B cell (primary cell): ENCODE measurements around the gene KIAA1328. TPM values are rescaled to one million over a fixed set of nuclear protein-coding genes. Genes with fewer than 3 reads are reported as not detected.

Experiments used
- ATAC-seq: fragments of 200-7000 bp; cut with Tn5 transposase; one replicate; pipeline ENCODE4 v1.10.0; 2021; ENCODE audit warnings: low read depth, mild to moderate bottlenecking, moderate number of reproducible peaks, moderate library complexity
- CTCF ChIA-PET: fragments of 350-600 bp; sonication (Branson Sonifier 250); formaldehyde crosslinking; loops from one replicate; lab custom pipeline; 2021; ENCODE audit warnings: antibody characterized with exemption, inconsistent platforms; lab: Charles Lee
- POLR2A ChIA-PET: fragments of 350-600 bp; sonication (Branson Sonifier 250); formaldehyde crosslinking; loops from one replicate; lab custom pipeline; 2021; ENCODE audit warnings: antibody characterized with exemption; lab: Charles Lee
- DNase-seq: peaks from one replicate; pipeline ENCODE4 v3.0.0; 2013
- H2AFZ ChIP-seq: 2 replicates; pipeline ENCODE4 v1.6.1; 2012; ENCODE audit warnings: mild to moderate bottlenecking, low read depth, low read length; ENCODE audit not compliant: insufficient read depth, poor library complexity, severe bottlenecking
- H3K27ac ChIP-seq, 2 donors: 1 replicate in 1 of 2; 2 replicates in 1 of 2; pipeline ENCODE4 v1.5.1; 2012 to 2013; ENCODE audit warnings: low read length in 2 of 2, mild to moderate bottlenecking in 2 of 2, moderate library complexity in 1 of 2
- H3K27me3 ChIP-seq, 4 experiments: fragments of 200-600 bp in 1 of 4; sonication (generic) in 1 of 4; replicated peaks in 1 of 4; 1 replicate in 2 of 4; 2 replicates in 2 of 4; pipeline versions ENCODE4 v1.6.1 to v1.7.0; 2013 to 2016; ENCODE audit warnings: low read length in 3 of 4, mild to moderate bottlenecking in 2 of 4, mixed read lengths in 1 of 4, moderate library complexity in 1 of 4; ENCODE audit not compliant: insufficient read depth in 4 of 4, control insufficient read depth in 3 of 4; ENCODE audit errors: control extremely low read depth in 1 of 4
- H3K36me3 ChIP-seq, 2 experiments: replicated peaks in 1 of 2; 1 replicate in 1 of 2; 2 replicates in 1 of 2; pipeline versions ENCODE4 v1.6.1 to v1.7.1; 2013; ENCODE audit warnings: low read length in 1 of 2; ENCODE audit not compliant: insufficient read depth in 2 of 2, control insufficient read depth in 1 of 2; ENCODE audit errors: control extremely low read depth in 1 of 2, extremely low read depth in 1 of 2
- H3K4me1 ChIP-seq, 2 donors: fragments of 200-600 bp in 1 of 2; sonication (generic) in 1 of 2; 1 replicate in 1 of 2; 2 replicates in 1 of 2; pipeline versions ENCODE4 v1.5.1 to v1.6.1; 2013 to 2017; ENCODE audit warnings: low read length in 2 of 2; ENCODE audit not compliant: control insufficient read depth in 2 of 2, insufficient read depth in 2 of 2
- H3K4me2 ChIP-seq: replicated peaks from 2 replicates; pipeline ENCODE3; 2012; ENCODE audit warnings: mild to moderate bottlenecking, low read depth, low read length; ENCODE audit not compliant: poor library complexity, severe bottlenecking
- H3K4me3 ChIP-seq, 5 experiments: fragments of 200-600 bp in 1 of 5; sonication (generic) in 1 of 5; 1 replicate in 3 of 5; 2 replicates in 2 of 5; pipeline versions ENCODE4 v1.5.1 to v1.7.0; 2011 to 2016; ENCODE audit warnings: low read length in 4 of 5, mild to moderate bottlenecking in 4 of 5, low read depth in 2 of 5, control low read depth in 1 of 5, moderate library complexity in 1 of 5; ENCODE audit not compliant: insufficient read depth in 1 of 5; ENCODE audit errors: control extremely low read depth in 1 of 5, extremely low read depth in 1 of 5
- H3K79me2 ChIP-seq: fragments of 200-600 bp; sonication (generic); one replicate; pipeline ENCODE4 v1.6.0; 2016; ENCODE audit warnings: low read length; ENCODE audit not compliant: control insufficient read depth, insufficient read depth
- H3K9ac ChIP-seq: fragments of 200-600 bp; sonication (generic); 2 replicates; pipeline ENCODE4 v1.6.1; 2017; ENCODE audit warnings: mild to moderate bottlenecking, low read length, moderate library complexity
- H3K9me3 ChIP-seq, 3 donors: one replicate each; pipeline versions ENCODE4 v1.6.1 to v1.7.1; 2013; ENCODE audit warnings: low read length in 2 of 3; ENCODE audit not compliant: control insufficient read depth in 2 of 3, insufficient read depth in 1 of 3; ENCODE audit errors: control extremely low read depth in 1 of 3
- H4K20me1 ChIP-seq: 2 replicates; pipeline ENCODE4 v1.6.0; 2012; ENCODE audit warnings: mild to moderate bottlenecking, low read length; ENCODE audit not compliant: insufficient read depth, control insufficient read depth, poor library complexity, severe bottlenecking
- H3K27ac Mint-ChIP-seq: one replicate; pipeline ENCODE4 v1.8.0; 2021; ENCODE audit warnings: mixed read lengths
- H3K27me3 Mint-ChIP-seq: one replicate; pipeline ENCODE4 v1.8.0; 2021; ENCODE audit warnings: mixed read lengths
- H3K4me1 Mint-ChIP-seq: one replicate; pipeline ENCODE4 v1.8.0; 2021; ENCODE audit warnings: mixed read lengths
- H3K4me3 Mint-ChIP-seq: one replicate; pipeline ENCODE4 v1.8.0; 2021; ENCODE audit warnings: mixed read lengths
- H3K9me3 Mint-ChIP-seq: one replicate; pipeline ENCODE4 v1.8.0; 2022; ENCODE audit warnings: mixed read lengths; ENCODE audit not compliant: insufficient read depth
- EZH2 ChIP-seq: IDR thresholded peaks from 2 replicates; pipeline ENCODE4 v1.6.1; 2012; ENCODE audit warnings: borderline replicate concordance, low read depth, mild to moderate bottlenecking, moderate library complexity, low read length; ENCODE audit not compliant: insufficient read depth, poor library complexity, severe bottlenecking
- WGBS: methylation state at CpG from one replicate; pipeline ENCODE4 v1.1.5; 2013; ENCODE audit warnings: missing lambda C conversion rate; ENCODE audit not compliant: insufficient coverage; 5-methylcytosine and 5-hydroxymethylcytosine counted together
- intact Hi-C: fragments of 100-400 bp; cut with micrococcal nuclease; formaldehyde crosslinking; loops from one replicate; pipeline ENCODE4 v1.10.0; 2022
- polyA plus RNA-seq: library from polyadenylated mRNA; depleted of rRNA; stranded (reverse); fragments of >200 nt; gene quantifications from 2 replicates; pipeline ENCODE4 v1.2.3, GENCODE V29; 2012
- total RNA-seq, 2 donors: library from RNA; stranded (reverse); fragments of 120-200 nt in 1 of 2; gene quantifications; 1 replicate in 1 of 2; 2 replicates in 1 of 2; pipeline versions ENCODE4 v1.2.3 to v1.2.4, GENCODE V29; 2013 to 2022
- TF ChIP-seq, protein P1 (sequence below): fragments of 200-600 bp; IDR thresholded peaks from one replicate; pipeline ENCODE4 v1.8.0; 2022; ENCODE audit warnings: antibody characterized with exemption, mild to moderate bottlenecking

Gene KIAA1328
- total and polyA plus RNA-seq, 2 donors (not counting 1 experiment from before 2014, with no cell fraction given), result 9.1 to 22.1 TPM

DNA sequence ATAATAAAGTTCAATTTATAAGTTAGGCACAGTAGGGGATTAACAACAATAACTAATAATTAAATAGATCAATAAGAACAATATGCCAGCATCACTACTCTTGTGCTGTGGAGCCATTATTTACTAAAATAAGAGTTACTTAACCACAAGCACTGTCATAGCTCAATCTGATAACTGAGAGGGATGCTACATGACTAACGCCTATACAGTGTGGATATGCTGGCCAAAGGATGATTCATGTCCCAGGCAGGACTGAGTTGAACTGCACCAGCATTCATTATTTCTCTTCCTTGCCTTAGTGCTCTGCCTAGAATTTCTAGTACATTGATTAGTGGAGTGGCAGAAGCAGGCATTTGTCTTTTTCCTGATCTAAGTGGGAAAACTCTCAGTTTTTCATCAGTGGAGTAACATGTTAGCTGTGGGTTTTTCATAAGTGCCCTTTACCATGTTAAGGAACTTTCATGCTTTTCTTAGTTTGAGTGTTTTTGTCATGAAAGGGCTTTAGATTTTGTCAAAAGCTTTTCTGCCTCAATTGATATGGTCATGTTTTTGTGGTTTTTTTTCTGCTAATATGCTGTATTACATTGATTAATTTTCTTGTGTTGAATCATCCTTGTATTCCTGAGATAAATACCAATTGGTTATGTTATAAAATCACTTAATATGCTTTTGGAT, 21.7 kb downstream of the KIAA1328 start:
- Histone ChIP-seq H3K9me3 (peaks cover 0 to 6% (median 0%) of the 10 kb centered on the region in 3 donors), H3K4me3 (no peak overlapping the region), H3K27ac (no peak overlapping the region), H4K20me1 (no peaks in the 10 kb centered on the region), H3K36me3 (no peaks in the 10 kb centered on the region), H3K4me1 (no peaks in the 10 kb centered on the region), H3K9ac (no peak overlapping the region), H3K27me3 (no peaks in the 10 kb centered on the region), H3K4me2 (no peak overlapping the region), H3K79me2 (no peaks in the 10 kb centered on the region), H2AFZ (no peak overlapping the region)
- no peak overlapping the region for H3K27ac Mint-ChIP-seq
- POLR2A ChIA-PET, result no interaction called here
- TF ChIP-seq EZH2, result no peak
- WGBS, result no CpG with 5 or more reads among the region's 1 CpG
- H3K4me1 Mint-ChIP-seq, result no peaks in the 10 kb centered on the region
- CTCF ChIA-PET, result no interaction called here
- intact Hi-C loops, result no loop called here
- ATAC-seq (no peak), DNase-seq (no peak)
- H3K27me3 Mint-ChIP-seq, result no peaks in the 10 kb centered on the region
- H3K9me3 Mint-ChIP-seq, result peaks cover 4% of the 10 kb centered on the region
- no peak overlapping the region for H3K4me3 Mint-ChIP-seq

DNA sequence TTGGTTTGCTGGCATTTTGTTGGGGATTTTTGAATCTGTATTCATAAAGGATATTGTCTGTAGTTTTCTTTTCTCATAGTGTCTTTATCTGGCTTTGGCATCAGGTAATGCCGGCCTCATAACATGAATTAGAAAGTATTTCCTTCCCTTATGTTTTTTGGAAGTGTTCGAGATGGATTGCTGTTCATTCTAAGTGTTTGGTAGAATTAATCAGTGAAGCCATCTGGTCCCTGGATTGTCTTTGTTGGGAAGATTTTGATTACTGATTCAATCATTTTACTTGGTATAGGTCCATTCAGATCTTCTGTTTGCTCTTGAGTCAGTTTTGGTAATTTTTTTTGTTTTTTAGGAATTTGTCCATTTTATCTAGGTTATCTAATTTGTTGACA, 22.3 kb downstream of the KIAA1328 start:
- no CpG with 5 or more reads among the region's 2 CpGs for WGBS
- H3K27me3 Mint-ChIP-seq, result no peaks in the 10 kb centered on the region
- H3K4me3 Mint-ChIP-seq, result no peak overlapping the region
- no peaks in the 10 kb centered on the region for H3K27me3 ChIP-seq
- H3K4me1 Mint-ChIP-seq, result no peaks in the 10 kb centered on the region
- ChIA-PET POLR2A (no interaction called here), CTCF (no interaction called here)
- intact Hi-C loops, result no loop called here
- no peak overlapping the region for H3K27ac Mint-ChIP-seq
- no peaks in the 10 kb centered on the region for H3K36me3 ChIP-seq
- no peak overlapping the region for H3K9ac ChIP-seq
- no peak for DNase-seq
- H3K4me3 ChIP-seq, result no peak overlapping the region
- no peak overlapping the region for H3K4me2 ChIP-seq
- peaks cover 4% of the 10 kb centered on the region for H3K9me3 Mint-ChIP-seq
- H3K79me2 ChIP-seq, result no peaks in the 10 kb centered on the region
- no peak overlapping the region for H2AFZ ChIP-seq
- no peak for ATAC-seq
- H4K20me1 ChIP-seq, result no peaks in the 10 kb centered on the region
- no peak overlapping the region for H3K27ac ChIP-seq
- peaks cover 0 to 6% (median 0%) of the 10 kb centered on the region in 3 donors for H3K9me3 ChIP-seq
- TF ChIP-seq, protein P1, sequence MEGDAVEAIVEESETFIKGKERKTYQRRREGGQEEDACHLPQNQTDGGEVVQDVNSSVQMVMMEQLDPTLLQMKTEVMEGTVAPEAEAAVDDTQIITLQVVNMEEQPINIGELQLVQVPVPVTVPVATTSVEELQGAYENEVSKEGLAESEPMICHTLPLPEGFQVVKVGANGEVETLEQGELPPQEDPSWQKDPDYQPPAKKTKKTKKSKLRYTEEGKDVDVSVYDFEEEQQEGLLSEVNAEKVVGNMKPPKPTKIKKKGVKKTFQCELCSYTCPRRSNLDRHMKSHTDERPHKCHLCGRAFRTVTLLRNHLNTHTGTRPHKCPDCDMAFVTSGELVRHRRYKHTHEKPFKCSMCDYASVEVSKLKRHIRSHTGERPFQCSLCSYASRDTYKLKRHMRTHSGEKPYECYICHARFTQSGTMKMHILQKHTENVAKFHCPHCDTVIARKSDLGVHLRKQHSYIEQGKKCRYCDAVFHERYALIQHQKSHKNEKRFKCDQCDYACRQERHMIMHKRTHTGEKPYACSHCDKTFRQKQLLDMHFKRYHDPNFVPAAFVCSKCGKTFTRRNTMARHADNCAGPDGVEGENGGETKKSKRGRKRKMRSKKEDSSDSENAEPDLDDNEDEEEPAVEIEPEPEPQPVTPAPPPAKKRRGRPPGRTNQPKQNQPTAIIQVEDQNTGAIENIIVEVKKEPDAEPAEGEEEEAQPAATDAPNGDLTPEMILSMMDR, result no peak
- no peak for TF ChIP-seq EZH2
- no peaks in the 10 kb centered on the region for H3K4me1 ChIP-seq
